ENCODE data around the gene CRYBA1.

Gene CRYBA1

GRCh38 chr17:29278692-29279091 is 32.0 kb downstream of the CRYBA1 start:
- POLR2A ChIA-PET: interaction anchor here (1.7 kb wide), 1 partner anchor 15 kb away, joined by 6 read pairs; the partner anchor contains the start of gene NUFIP2
- no peak for DNase-seq (ENCODE audit: extremely low spot score)
- no peak for TF ChIP-seq LEF1 (IDR thresholded peaks at IDR 0.05; ENCODE audit: borderline replicate concordance)
- no peak for TF ChIP-seq ARNT (IDR thresholded peaks at IDR 0.05)
- no peak for TF ChIP-seq ZNF384 (IDR thresholded peaks at IDR 0.05)
- TF ChIP-seq FOXK2 (IDR thresholded peaks at IDR 0.05): no peak
- TF ChIP-seq SUZ12 (IDR thresholded peaks at IDR 0.05): no peak
- TF ChIP-seq NFRKB (IDR thresholded peaks at IDR 0.05): no peak
- TF ChIP-seq, protein P1, sequence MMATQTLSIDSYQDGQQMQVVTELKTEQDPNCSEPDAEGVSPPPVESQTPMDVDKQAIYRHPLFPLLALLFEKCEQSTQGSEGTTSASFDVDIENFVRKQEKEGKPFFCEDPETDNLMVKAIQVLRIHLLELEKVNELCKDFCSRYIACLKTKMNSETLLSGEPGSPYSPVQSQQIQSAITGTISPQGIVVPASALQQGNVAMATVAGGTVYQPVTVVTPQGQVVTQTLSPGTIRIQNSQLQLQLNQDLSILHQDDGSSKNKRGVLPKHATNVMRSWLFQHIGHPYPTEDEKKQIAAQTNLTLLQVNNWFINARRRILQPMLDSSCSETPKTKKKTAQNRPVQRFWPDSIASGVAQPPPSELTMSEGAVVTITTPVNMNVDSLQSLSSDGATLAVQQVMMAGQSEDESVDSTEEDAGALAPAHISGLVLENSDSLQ (IDR thresholded peaks at IDR 0.05): no peak
- no peak for TF ChIP-seq HDGF (IDR thresholded peaks at IDR 0.05; ENCODE audit: borderline replicate concordance)
- no peak for TF ChIP-seq ELF4 (IDR thresholded peaks at IDR 0.05)
- no peak for TF ChIP-seq FOXM1 (IDR thresholded peaks at IDR 0.05; ENCODE audit: borderline replicate concordance)
- no peak for TF ChIP-seq CTBP1 (IDR thresholded peaks at IDR 0.05; ENCODE audit: borderline replicate concordance)
- TF ChIP-seq TARDBP (IDR thresholded peaks at IDR 0.05): no peak
- TF ChIP-seq BHLHE40 (IDR thresholded peaks at IDR 0.05; ENCODE audit: borderline replicate concordance): no peak
- no peak for TF ChIP-seq L3MBTL2 (conservative IDR thresholded peaks at IDR 0.05)
- no peak for TF ChIP-seq FOXA1 (IDR thresholded peaks at IDR 0.05)
- no peak for TF ChIP-seq SP1 (IDR thresholded peaks at IDR 0.05)
- CTCF ChIA-PET: interaction anchor here (0.7 kb wide), 1 partner anchor 12 kb away, joined by 3 read pairs; no protein-coding TSS in a partner anchor

DNA sequence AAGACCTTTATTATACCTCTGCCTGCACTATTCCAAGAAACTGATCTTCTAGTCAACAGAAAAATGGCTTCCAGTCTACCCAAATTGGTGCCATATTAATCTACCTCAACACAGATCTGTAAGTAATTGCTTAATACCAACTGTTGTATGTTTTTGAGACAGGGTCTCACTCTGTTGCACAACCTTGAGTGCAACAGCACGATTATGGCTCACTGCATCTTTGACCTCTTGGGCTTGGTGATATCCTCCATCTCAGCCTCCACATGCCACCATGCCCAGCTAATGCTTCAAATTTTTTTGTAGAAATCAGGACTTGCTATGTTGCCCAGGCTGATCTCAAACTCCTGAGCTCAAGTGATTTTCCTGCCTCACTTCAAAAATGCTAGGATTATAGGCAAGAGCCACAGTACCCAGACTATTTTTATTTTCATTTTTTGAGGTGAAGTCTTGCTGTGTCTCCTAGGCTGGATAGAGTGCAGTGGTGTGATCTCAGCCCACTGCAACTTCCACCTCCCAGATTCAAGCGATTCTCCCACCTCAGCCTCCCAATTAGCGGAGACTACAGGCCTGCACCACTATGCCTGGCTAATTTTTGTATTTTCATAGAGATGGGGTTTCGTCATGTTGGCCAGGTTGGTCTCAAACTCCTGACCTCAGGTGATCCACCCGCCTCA is 32.9 kb downstream of the CRYBA1 start:
- ChIA-PET POLR2A (interaction anchor here (1.7 kb wide), 1 partner anchor 15 kb away, joined by 6 read pairs; the partner anchor contains the start of gene NUFIP2), CTCF (interaction anchor here (0.7 kb wide), 2 partner anchors 11 to 163 kb away, joined by 3 to 4 read pairs; no protein-coding TSS in a partner anchor)
- TF ChIP-seq FOXK2 (IDR thresholded peaks at IDR 0.05) (no peak), SUZ12 (IDR thresholded peaks at IDR 0.05) (no peak), ZNF384 (IDR thresholded peaks at IDR 0.05) (no peak), FOXA1 (IDR thresholded peaks at IDR 0.05) (no peak)
- no peak for DNase-seq (ENCODE audit: extremely low spot score)

DNA sequence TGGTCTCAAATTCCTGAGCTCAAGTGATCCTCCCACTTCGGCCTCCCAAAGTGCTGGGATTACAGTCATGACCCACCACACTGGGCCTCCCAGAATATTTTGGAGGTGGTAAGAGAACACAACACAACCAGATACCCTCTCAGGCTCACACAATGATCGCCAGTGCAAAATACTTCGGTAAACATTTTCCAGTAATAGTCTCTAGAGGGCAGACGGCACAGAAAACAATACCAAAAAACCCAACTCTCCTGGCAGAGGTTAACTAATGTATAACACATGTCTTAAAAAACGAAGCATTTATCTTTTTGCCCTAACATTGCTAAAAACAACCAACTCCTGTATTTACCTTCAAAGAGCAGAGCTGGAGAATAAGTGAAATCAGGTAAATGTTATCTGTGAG is 36.8 kb downstream of the CRYBA1 start:
- TF ChIP-seq SP1 (IDR thresholded peaks at IDR 0.05) (no peak), NFRKB (IDR thresholded peaks at IDR 0.05) (no peak), FOXM1 (IDR thresholded peaks at IDR 0.05; ENCODE audit: borderline replicate concordance) (no peak), HDGF (IDR thresholded peaks at IDR 0.05; ENCODE audit: borderline replicate concordance) (no peak), BHLHE40 (IDR thresholded peaks at IDR 0.05; ENCODE audit: borderline replicate concordance) (no peak), ZNF384 (IDR thresholded peaks at IDR 0.05) (no peak), SUZ12 (IDR thresholded peaks at IDR 0.05) (no peak), L3MBTL2 (conservative IDR thresholded peaks at IDR 0.05) (no peak)
- POLR2A ChIA-PET: interaction anchor here (0.8 to 2.2 kb wide), 2 partner anchors 9 to 11 kb away, joined by 3 to 6 read pairs; partner anchors contain the start of gene NUFIP2
- CTCF ChIA-PET: interaction anchor here (0.6 to 1.4 kb wide), 3 partner anchors 10 to 72 kb away, joined by 3 to 4 read pairs (median 3); no protein-coding TSS in a partner anchor
- no peak for DNase-seq (ENCODE audit: extremely low spot score)

GRCh38 chr17:29283961-29284360 is 37.3 kb downstream of the CRYBA1 start:
- CTCF ChIA-PET: interaction anchor here (1.4 kb wide), 1 partner anchor 10 kb away, joined by 4 read pairs; no protein-coding TSS in a partner anchor
- POLR2A ChIA-PET: interaction anchor here (0.8 to 2.2 kb wide), 2 partner anchors 8 to 10 kb away, joined by 3 to 6 read pairs; partner anchors contain the start of gene NUFIP2
- DNase-seq (ENCODE audit: extremely low spot score): no peak
- TF ChIP-seq FOXM1 (IDR thresholded peaks at IDR 0.05; ENCODE audit: borderline replicate concordance): no peak
- TF ChIP-seq, protein P1 (IDR thresholded peaks at IDR 0.05): no peak
- TF ChIP-seq SP1 (IDR thresholded peaks at IDR 0.05): no peak
- TF ChIP-seq BHLHE40 (IDR thresholded peaks at IDR 0.05; ENCODE audit: borderline replicate concordance): no peak
- no peak for TF ChIP-seq L3MBTL2 (conservative IDR thresholded peaks at IDR 0.05)
- TF ChIP-seq LEF1 (IDR thresholded peaks at IDR 0.05; ENCODE audit: borderline replicate concordance): no peak
- TF ChIP-seq ELF4 (IDR thresholded peaks at IDR 0.05): no peak
- TF ChIP-seq FOXK2 (IDR thresholded peaks at IDR 0.05): no peak
- TF ChIP-seq ZNF384 (IDR thresholded peaks at IDR 0.05): no peak
- TF ChIP-seq FOXA1 (IDR thresholded peaks at IDR 0.05): no peak
- no peak for TF ChIP-seq TARDBP (IDR thresholded peaks at IDR 0.05)
- no peak for TF ChIP-seq CTBP1 (IDR thresholded peaks at IDR 0.05; ENCODE audit: borderline replicate concordance)
- TF ChIP-seq ARNT (IDR thresholded peaks at IDR 0.05): no peak
- no peak for TF ChIP-seq SUZ12 (IDR thresholded peaks at IDR 0.05)
- TF ChIP-seq NFRKB (IDR thresholded peaks at IDR 0.05): no peak
- no peak for TF ChIP-seq HDGF (IDR thresholded peaks at IDR 0.05; ENCODE audit: borderline replicate concordance)

DNA sequence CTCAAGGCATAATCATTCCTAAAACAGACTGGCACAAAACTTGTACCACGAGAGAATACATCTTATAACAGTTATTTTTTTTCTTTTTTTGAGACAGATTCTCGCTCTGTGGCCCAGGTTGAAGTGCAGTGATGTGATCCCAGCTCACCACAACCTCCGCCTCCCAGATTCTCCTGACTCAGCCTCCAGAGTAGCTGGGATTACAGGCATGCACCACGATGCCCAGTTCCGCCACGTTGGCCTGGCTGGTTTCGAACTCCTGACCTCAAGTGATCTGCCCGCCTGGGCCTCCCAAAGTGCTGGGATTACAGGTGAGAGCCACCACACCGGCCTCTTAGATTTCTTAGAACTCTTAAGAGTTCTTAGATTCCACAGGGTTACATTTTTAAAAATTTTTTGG is 43.2 kb downstream of the CRYBA1 start:
- TF ChIP-seq FOXA1 (IDR thresholded peaks at IDR 0.05) (no peak), ELF4 (IDR thresholded peaks at IDR 0.05) (no peak), BHLHE40 (IDR thresholded peaks at IDR 0.05; ENCODE audit: borderline replicate concordance) (no peak), SP1 (IDR thresholded peaks at IDR 0.05) (no peak), FOXK2 (IDR thresholded peaks at IDR 0.05) (no peak), NFRKB (IDR thresholded peaks at IDR 0.05) (no peak), FOXM1 (IDR thresholded peaks at IDR 0.05; ENCODE audit: borderline replicate concordance) (no peak), ARNT (IDR thresholded peaks at IDR 0.05) (no peak), SUZ12 (IDR thresholded peaks at IDR 0.05) (no peak), ZNF384 (IDR thresholded peaks at IDR 0.05) (no peak), HDGF (IDR thresholded peaks at IDR 0.05; ENCODE audit: borderline replicate concordance) (no peak)
- TF ChIP-seq, protein P1 (IDR thresholded peaks at IDR 0.05): no peak
- ChIA-PET CTCF (no interaction called here), POLR2A (no interaction called here)
- no peak for DNase-seq (ENCODE audit: extremely low spot score)
